Ovary (tissue), 3 donors: ENCODE measurements around the gene PSMB9.

Experiments used
- EP300 ChIP-seq: sonication (generic); formaldehyde crosslinking; IDR thresholded peaks from one replicate; pipeline ENCODE4 v1.6.1; 2017; ENCODE audit warnings: antibody characterized with exemption
- POLR2A ChIP-seq: fragments of 450-650 bp; IDR thresholded peaks from one replicate; pipeline ENCODE4 v1.6.1; 2017; ENCODE audit warnings: antibody characterized with exemption, mild to moderate bottlenecking, moderate library complexity
- TF ChIP-seq, protein P1 (sequence below), 3 donors: fragments of 450-650 bp in 2 of 3; fragments of 200-600 bp in 1 of 3; IDR thresholded peaks; one replicate each; pipeline versions ENCODE4 v1.5.1 to v1.8.0; 2016 to 2022; ENCODE audit warnings: antibody characterized with exemption in 3 of 3, mild to moderate bottlenecking in 1 of 3
- donor health status: DM: no; HTN: no; CAD: no.

DNA sequence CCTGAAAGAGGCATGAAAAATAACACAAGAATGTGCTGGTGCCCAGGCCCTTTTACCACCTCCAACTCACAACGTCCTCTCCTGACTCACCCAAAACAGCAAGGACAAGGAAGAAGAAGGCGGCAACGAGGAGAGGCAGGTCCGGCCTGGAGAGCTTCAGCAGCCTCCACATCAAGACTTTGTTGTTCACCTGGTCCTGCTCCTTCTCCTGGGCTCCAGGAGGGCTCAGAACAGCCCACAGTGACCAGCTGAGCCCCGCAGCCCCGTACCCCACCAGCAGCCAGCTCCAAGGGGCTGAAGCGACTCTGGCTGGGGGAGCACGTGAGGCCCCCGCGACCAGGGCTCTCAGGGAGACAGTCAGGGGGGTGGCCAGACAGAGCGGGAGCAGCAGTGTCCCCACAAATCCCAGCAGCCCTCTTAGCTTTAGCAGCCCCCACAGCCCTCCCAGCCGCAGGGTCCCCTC, 16.3 kb upstream of the PSMB9 start:
- TF ChIP-seq, protein P1, sequence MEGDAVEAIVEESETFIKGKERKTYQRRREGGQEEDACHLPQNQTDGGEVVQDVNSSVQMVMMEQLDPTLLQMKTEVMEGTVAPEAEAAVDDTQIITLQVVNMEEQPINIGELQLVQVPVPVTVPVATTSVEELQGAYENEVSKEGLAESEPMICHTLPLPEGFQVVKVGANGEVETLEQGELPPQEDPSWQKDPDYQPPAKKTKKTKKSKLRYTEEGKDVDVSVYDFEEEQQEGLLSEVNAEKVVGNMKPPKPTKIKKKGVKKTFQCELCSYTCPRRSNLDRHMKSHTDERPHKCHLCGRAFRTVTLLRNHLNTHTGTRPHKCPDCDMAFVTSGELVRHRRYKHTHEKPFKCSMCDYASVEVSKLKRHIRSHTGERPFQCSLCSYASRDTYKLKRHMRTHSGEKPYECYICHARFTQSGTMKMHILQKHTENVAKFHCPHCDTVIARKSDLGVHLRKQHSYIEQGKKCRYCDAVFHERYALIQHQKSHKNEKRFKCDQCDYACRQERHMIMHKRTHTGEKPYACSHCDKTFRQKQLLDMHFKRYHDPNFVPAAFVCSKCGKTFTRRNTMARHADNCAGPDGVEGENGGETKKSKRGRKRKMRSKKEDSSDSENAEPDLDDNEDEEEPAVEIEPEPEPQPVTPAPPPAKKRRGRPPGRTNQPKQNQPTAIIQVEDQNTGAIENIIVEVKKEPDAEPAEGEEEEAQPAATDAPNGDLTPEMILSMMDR (IDR thresholded peaks at IDR 0.05): no peak
- TF ChIP-seq POLR2A (no peak), EP300 (no peak)
